OCI-LY7 (cell line): Measurements from ENCODE around the gene CNTN2. TPM values are rescaled to one million over a fixed set of nuclear protein-coding genes. Genes with fewer than 3 reads are reported as not detected.

Experiments used
- BruUV-seq: library from RNA; stranded (reverse); fragments of 400-500 nt; replicated peaks from 2 replicates; lab custom pipeline; 2021; lab: Mats Ljungman, UMichigan
- CTCF ChIA-PET: fragments of 300-600 bp; sonication (Branson Sonifier 250); formaldehyde crosslinking; loops from one replicate; lab custom pipeline; 2022; ENCODE audit warnings: antibody characterized with exemption; ENCODE audit not compliant: unreplicated experiment; lab: Charles Lee
- POLR2A ChIA-PET: fragments of 300-600 bp; sonication (Branson Sonifier 250); formaldehyde crosslinking; loops from one replicate; lab custom pipeline; 2022; ENCODE audit warnings: antibody characterized with exemption; lab: Charles Lee
- DNase-seq: peaks from one replicate; pipeline ENCODE4 v3.0.0-alpha.2; 2015; ENCODE audit warnings: low spot score
- H2AFZ ChIP-seq: fragments of 200-600 bp; sonication (generic), shearing (Covaris generic); 2 replicates; pipeline ENCODE4 v1.6.1; 2014; ENCODE audit warnings: mild to moderate bottlenecking, antibody characterized with exemption, low read length, moderate library complexity
- H3K27ac ChIP-seq: fragments of 200-600 bp; sonication (generic); 2 replicates; pipeline ENCODE4 v1.5.1; 2014; ENCODE audit warnings: mixed run types, low read depth, mild to moderate bottlenecking, moderate library complexity, low read length, inconsistent platforms; ENCODE audit not compliant: poor library complexity, severe bottlenecking
- H3K36me3 ChIP-seq: fragments of 200-600 bp; sonication (generic); 2 replicates; pipeline ENCODE4 v1.6.1; 2014; ENCODE audit warnings: mild to moderate bottlenecking, antibody characterized with exemption, low read length, moderate library complexity, mixed read lengths; ENCODE audit not compliant: insufficient read depth
- H3K4me1 ChIP-seq: fragments of 200-600 bp; sonication (generic); 2 replicates; pipeline ENCODE4 v1.5.1; 2014; ENCODE audit warnings: mild to moderate bottlenecking, low read length; ENCODE audit not compliant: insufficient read depth, poor library complexity, severe bottlenecking
- H3K4me2 ChIP-seq: fragments of 200-600 bp; sonication (generic); 2 replicates; pipeline ENCODE4 v1.6.1; 2014; ENCODE audit warnings: mild to moderate bottlenecking, low read length
- H3K4me3 ChIP-seq: fragments of 200-600 bp; sonication (generic); 2 replicates; pipeline ENCODE4 v1.5.1; 2014; ENCODE audit warnings: mild to moderate bottlenecking, low read depth, low read length; ENCODE audit not compliant: poor library complexity, severe bottlenecking
- H3K79me2 ChIP-seq: fragments of 200-600 bp; sonication (generic); 2 replicates; pipeline ENCODE4 v1.6.1; 2016; ENCODE audit warnings: low read depth, mild to moderate bottlenecking, low read length, moderate library complexity, mixed read lengths; ENCODE audit not compliant: insufficient read depth
- H3K9me2 ChIP-seq: fragments of 200-600 bp; sonication (generic); 2 replicates; pipeline ENCODE4 v1.6.1; 2016; ENCODE audit warnings: mild to moderate bottlenecking, low read length, mixed read lengths; ENCODE audit not compliant: insufficient read depth
- H3K9me3 ChIP-seq: fragments of 200-600 bp; sonication (generic); 2 replicates; pipeline ENCODE4 v1.6.1; 2014; ENCODE audit warnings: mild to moderate bottlenecking, mixed run types, low read length, mixed read lengths
- H4K20me1 ChIP-seq: fragments of 200-600 bp; sonication (generic); 2 replicates; pipeline ENCODE4 v1.6.1; 2014; ENCODE audit warnings: mild to moderate bottlenecking, antibody characterized with exemption, low read length, moderate library complexity, mixed read lengths; ENCODE audit not compliant: insufficient read depth
- EZH2phosphoT487 ChIP-seq: fragments of 200-600 bp; sonication (generic); IDR thresholded peaks from 2 replicates; pipeline ENCODE4 v1.6.1; 2018; ENCODE audit warnings: low read depth, borderline replicate concordance, mild to moderate bottlenecking, mixed run types, antibody characterized with exemption, low read length, moderate library complexity, mixed read lengths
- intact Hi-C: fragments of 100-400 bp; cut with micrococcal nuclease; formaldehyde crosslinking; loops from one replicate; pipeline ENCODE4 v1.10.0; 2022; ENCODE audit not compliant: unreplicated experiment
- total RNA-seq, 2 experiments: library from RNA; depleted of rRNA in 1 of 2; stranded (reverse); fragments of >200 nt in 1 of 2; shearing (Covaris generic) in 1 of 2; gene quantifications; 2 replicates each; pipeline ENCODE4 v1.2.3, GENCODE V29; 2014 to 2022
- TF ChIP-seq, protein P1 (sequence below): fragments of 200-600 bp; sonication (generic); conservative IDR thresholded peaks from 2 replicates; pipeline ENCODE4 v1.5.1; 2014; ENCODE audit warnings: mild to moderate bottlenecking, antibody characterized with exemption, low read length, moderate library complexity, mixed read lengths

The CNTN2 gene
- total RNA-seq, 2 experiments from 2014 or later, result not detected

DNA sequence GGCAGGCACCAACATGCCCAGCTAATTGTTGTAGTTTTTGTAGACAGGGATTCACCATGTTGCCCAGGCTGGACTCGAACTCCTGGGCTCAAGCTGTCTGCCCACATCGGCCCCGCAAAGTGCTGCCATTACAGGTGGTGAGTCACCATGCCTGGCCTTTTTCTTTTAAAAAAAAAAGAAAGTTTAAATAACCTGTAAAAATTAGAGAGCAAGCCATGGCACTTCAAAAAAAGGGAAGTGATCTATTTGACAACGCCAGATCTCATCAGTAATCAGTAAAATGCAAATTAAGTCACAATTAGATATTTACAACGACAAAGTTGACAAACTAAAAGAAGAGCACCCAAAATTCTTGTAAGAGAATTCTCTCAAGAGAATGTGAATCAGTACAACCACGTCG lies 81.7 kb downstream of the CNTN2 start:
- Histone ChIP-seq H3K79me2 (peaks cover 20% of the 10 kb centered on the region), H3K27ac (peak overlapping the region; percentile 12), H3K4me3 (no peak overlapping the region), H2AFZ (peak overlapping the region; percentile 89), H3K9me2 (no peaks in the 10 kb centered on the region), H3K36me3 (no peaks in the 10 kb centered on the region), H3K4me2 (peak overlapping the region; percentile 41), H4K20me1 (no peaks in the 10 kb centered on the region), H3K4me1 (peaks cover 31% of the 10 kb centered on the region), H3K9me3 (no peaks in the 10 kb centered on the region)
- CTCF ChIA-PET, result no interaction called here
- BruUV-seq, result no TSS peak
- POLR2A ChIA-PET, result interaction anchor here (0.7 to 0.9 kb wide), 5 partner anchors 12 to 930 kb away, joined by 3 to 4 read pairs (median 3); no protein-coding TSS in a partner anchor
- peak; percentile 22 for DNase-seq
- no peak for TF ChIP-seq EZH2phosphoT487
- TF ChIP-seq, protein P1, sequence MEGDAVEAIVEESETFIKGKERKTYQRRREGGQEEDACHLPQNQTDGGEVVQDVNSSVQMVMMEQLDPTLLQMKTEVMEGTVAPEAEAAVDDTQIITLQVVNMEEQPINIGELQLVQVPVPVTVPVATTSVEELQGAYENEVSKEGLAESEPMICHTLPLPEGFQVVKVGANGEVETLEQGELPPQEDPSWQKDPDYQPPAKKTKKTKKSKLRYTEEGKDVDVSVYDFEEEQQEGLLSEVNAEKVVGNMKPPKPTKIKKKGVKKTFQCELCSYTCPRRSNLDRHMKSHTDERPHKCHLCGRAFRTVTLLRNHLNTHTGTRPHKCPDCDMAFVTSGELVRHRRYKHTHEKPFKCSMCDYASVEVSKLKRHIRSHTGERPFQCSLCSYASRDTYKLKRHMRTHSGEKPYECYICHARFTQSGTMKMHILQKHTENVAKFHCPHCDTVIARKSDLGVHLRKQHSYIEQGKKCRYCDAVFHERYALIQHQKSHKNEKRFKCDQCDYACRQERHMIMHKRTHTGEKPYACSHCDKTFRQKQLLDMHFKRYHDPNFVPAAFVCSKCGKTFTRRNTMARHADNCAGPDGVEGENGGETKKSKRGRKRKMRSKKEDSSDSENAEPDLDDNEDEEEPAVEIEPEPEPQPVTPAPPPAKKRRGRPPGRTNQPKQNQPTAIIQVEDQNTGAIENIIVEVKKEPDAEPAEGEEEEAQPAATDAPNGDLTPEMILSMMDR, result no peak
- intact Hi-C loops, result loop anchor here (5.0 to 10.0 kb wide), 5 partner anchors 103 to 1797 kb away; partner anchors contain the start of genes PPP1R15B and TMCC2

DNA sequence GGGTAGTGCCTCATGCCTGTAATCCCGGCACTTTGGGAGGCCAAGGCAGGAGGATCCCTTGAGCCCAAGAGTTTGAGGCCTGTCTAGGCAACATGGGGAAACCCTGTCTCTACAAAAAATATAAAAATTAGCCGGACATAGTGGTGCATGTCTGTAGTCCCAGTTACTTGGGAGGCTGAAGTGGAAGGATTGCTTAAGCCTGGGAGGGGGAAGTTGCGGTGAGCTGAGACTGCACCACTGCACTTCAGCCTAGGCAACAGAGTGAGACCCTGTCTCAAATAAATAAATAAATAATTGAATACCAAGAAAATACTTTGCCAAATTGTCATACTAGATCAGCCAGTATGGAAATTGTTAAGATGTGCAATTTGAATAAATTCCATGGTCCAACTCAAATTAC lies 84.6 kb downstream of the CNTN2 start:
- no peak overlapping the region for H2AFZ ChIP-seq
- POLR2A ChIA-PET, result no interaction called here
- no TSS peak for BruUV-seq
- no peaks in the 10 kb centered on the region for H3K9me2 ChIP-seq
- H3K4me2 ChIP-seq, result no peak overlapping the region
- H4K20me1 ChIP-seq, result no peaks in the 10 kb centered on the region
- peaks cover 18% of the 10 kb centered on the region for H3K4me1 ChIP-seq
- H3K36me3 ChIP-seq, result no peaks in the 10 kb centered on the region
- H3K4me3 ChIP-seq, result no peak overlapping the region
- intact Hi-C loops, result loop anchor here (10.0 kb wide), 1 partner anchor 713 kb away; the partner anchor contains the start of gene PPP1R15B
- H3K9me3 ChIP-seq, result no peaks in the 10 kb centered on the region
- no peak for TF ChIP-seq EZH2phosphoT487
- TF ChIP-seq, protein P1, result no peak
- CTCF ChIA-PET, result no interaction called here
- H3K27ac ChIP-seq, result no peak overlapping the region
- no peaks in the 10 kb centered on the region for H3K79me2 ChIP-seq
- no peak for DNase-seq

Other genes starting within 250 kb of the CNTN2 start
- gene NFASC, start 172.3 kb upstream of the CNTN2 start, total RNA-seq (2014; rRNA removed; shearing (Covaris generic)), result not detected in 2 replicates
- gene NFASC, start 172.3 kb upstream of the CNTN2 start, total RNA-seq (2022), result 0.15 TPM in 1 of 2 replicates, not detected in the other
- 2.7 and 3.4 TPM in 2 replicates for gene TMEM81, start 41.2 kb downstream of the CNTN2 start, total RNA-seq (2014; rRNA removed; shearing (Covaris generic))
- 2.8 and 3.2 TPM in 2 replicates for gene TMEM81, start 41.2 kb downstream of the CNTN2 start, total RNA-seq (2022)
- gene RBBP5, start 78.8 kb downstream of the CNTN2 start, total RNA-seq (2014; rRNA removed; shearing (Covaris generic)), result 11.9 and 14.7 TPM in 2 replicates
- 17.4 and 19.8 TPM in 2 replicates for gene RBBP5, start 78.8 kb downstream of the CNTN2 start, total RNA-seq (2022)
- 4.7 and 5.0 TPM in 2 replicates for gene DSTYK, start 168.5 kb downstream of the CNTN2 start, total RNA-seq (2014; rRNA removed; shearing (Covaris generic))
- gene DSTYK, start 168.5 kb downstream of the CNTN2 start, total RNA-seq (2022), result 6.6 TPM in 2 replicates
- gene TMCC2, start 184.7 kb downstream of the CNTN2 start, total RNA-seq (2014; rRNA removed; shearing (Covaris generic)), result 7.0 and 7.8 TPM in 2 replicates
- gene TMCC2, start 184.7 kb downstream of the CNTN2 start, total RNA-seq (2022), result 5.2 and 6.2 TPM in 2 replicates